Osteoblast (primary cell): ENCODE data around the gene CD1B. TPM values are rescaled to one million over a fixed set of nuclear protein-coding genes. Genes with fewer than 3 reads are reported as not detected.

ENCODE experiments used
- DNase-seq: peaks from one replicate; pipeline ENCODE4 v3.0.0; 2011; ENCODE audit warnings: low spot score, mixed read lengths; ENCODE audit not compliant: insufficient read length; ENCODE audit errors: missing footprints
- H2AFZ ChIP-seq: 2 replicates; pipeline ENCODE4 v1.6.0; 2011; ENCODE audit warnings: mild to moderate bottlenecking, low read length
- H3K27ac ChIP-seq: 2 replicates; pipeline ENCODE4 v1.5.1; 2011; ENCODE audit warnings: mild to moderate bottlenecking, low read depth, low read length, moderate library complexity
- H3K27me3 ChIP-seq: 2 replicates; pipeline ENCODE4 v1.6.0; 2012; ENCODE audit warnings: mild to moderate bottlenecking, control low read depth, inconsistent platforms, low read length, moderate library complexity; ENCODE audit not compliant: insufficient read depth
- H3K36me3 ChIP-seq: 2 replicates; pipeline ENCODE4 v1.5.1; 2011; ENCODE audit warnings: mild to moderate bottlenecking, low read length, control low read depth, moderate library complexity; ENCODE audit not compliant: insufficient read depth
- H3K4me1 ChIP-seq: 2 replicates; pipeline ENCODE4 v1.5.1; 2011; ENCODE audit warnings: mild to moderate bottlenecking, low read length, control low read depth, moderate library complexity; ENCODE audit not compliant: insufficient read depth
- H3K4me2 ChIP-seq: 2 replicates; pipeline ENCODE4 v1.6.0; 2011; ENCODE audit warnings: mild to moderate bottlenecking, low read length; ENCODE audit not compliant: insufficient read depth
- H3K4me3 ChIP-seq: fragments of 200-600 bp; sonication (generic); 3 replicates; pipeline ENCODE4 v1.5.1; 2012; ENCODE audit warnings: mild to moderate bottlenecking, low read length, inconsistent platforms; ENCODE audit not compliant: insufficient read depth
- H3K79me2 ChIP-seq: 2 replicates; pipeline ENCODE4 v1.6.0; 2012; ENCODE audit warnings: mild to moderate bottlenecking, low read length, control low read depth, inconsistent platforms; ENCODE audit not compliant: insufficient read depth
- H3K9me3 ChIP-seq: 2 replicates; pipeline ENCODE4 v1.5.1; 2011; ENCODE audit warnings: low read depth, low read length, control low read depth
- H4K20me1 ChIP-seq: 2 replicates; pipeline ENCODE4 v1.6.0; 2012; ENCODE audit warnings: mild to moderate bottlenecking, low read length, control low read depth; ENCODE audit not compliant: insufficient read depth
- CTCF ChIP-seq: IDR thresholded peaks from 2 replicates; pipeline ENCODE4 v1.5.1; 2011; ENCODE audit warnings: mild to moderate bottlenecking, low read depth, low read length, moderate library complexity; ENCODE audit errors: extremely low read depth
- total RNA-seq: library from RNA; depleted of rRNA; stranded (reverse); fragments of >200 nt; gene quantifications from 2 replicates; pipeline ENCODE4 v1.2.3, GENCODE V29; 2012

CD1B gene
- total RNA-seq, 1 donor = not detected

DNA sequence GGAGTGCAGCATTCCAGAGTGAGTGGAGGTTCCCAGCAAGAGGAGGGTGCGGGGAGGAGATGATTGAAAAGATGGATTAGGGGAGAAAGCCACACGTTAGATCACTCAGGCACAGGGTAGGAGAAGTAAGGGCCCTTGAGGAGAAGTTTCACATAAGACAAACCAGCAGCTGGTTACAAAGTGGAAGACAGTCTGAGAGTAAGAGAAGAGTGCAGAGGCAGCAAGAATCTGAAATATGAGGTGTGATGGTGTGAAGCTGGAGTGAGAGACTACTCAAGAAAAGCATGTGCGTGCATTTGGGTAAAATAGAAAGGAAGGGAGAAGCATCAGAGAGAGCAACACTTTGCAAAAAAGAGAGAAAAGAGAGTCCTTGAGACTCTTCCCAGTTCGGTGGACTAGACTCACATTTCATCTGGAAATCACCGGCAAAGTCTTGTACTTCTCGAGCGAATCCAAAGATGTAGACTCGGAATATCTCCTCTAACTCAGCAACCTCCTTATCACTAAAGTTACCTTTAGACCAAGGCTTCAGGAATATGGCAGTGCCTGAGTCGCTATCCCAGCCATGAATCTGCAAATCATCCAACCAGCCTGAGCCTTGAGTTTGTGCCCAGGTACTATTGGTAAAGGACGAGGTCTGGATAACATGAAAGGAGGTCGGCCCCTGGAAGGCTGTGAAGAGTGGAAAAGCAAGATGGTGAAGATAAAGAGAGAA lies 783 bp downstream of the CD1B start:
- Histone ChIP-seq H3K27me3 (no peaks in the 10 kb centered on the region), H3K36me3 (no peaks in the 10 kb centered on the region)

DNA sequence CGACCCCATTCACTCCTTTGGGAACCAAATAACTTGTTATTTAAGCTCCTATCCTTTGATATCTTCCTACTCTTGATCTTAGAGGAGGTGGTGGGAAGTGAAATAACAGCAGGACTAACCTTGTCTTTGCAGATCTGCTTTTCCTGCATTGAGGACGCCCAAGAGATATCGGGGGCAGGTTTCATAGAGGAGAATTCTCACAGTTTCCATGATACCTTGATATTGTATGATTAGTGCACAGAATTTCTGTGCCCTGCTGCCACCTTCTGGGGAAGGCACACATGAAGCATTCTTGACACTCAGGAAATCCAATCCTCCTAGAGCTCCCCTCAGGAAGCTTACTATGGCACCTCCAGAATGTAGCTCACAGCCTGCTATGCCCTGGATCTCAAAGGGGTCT lies 1.6 kb downstream of the CD1B start:
- no peak overlapping the region for H3K4me2 ChIP-seq
- H3K36me3 ChIP-seq = no peaks in the 10 kb centered on the region
- no peaks in the 10 kb centered on the region for H3K27me3 ChIP-seq
- H2AFZ ChIP-seq = no peak overlapping the region
- no peak overlapping the region for H3K27ac ChIP-seq
- no peaks in the 10 kb centered on the region for H3K9me3 ChIP-seq
- H4K20me1 ChIP-seq = no peaks in the 10 kb centered on the region
- no peak for TF ChIP-seq CTCF
- no peaks in the 10 kb centered on the region for H3K79me2 ChIP-seq
- no peaks in the 10 kb centered on the region for H3K4me1 ChIP-seq
- H3K4me3 ChIP-seq = no peak overlapping the region
- no peak for DNase-seq

More for the DNA sequence above, 783 bp downstream of the CD1B start:
- no peaks in the 10 kb centered on the region for H3K4me1 ChIP-seq
- no peak overlapping the region for H2AFZ ChIP-seq
- H3K27ac ChIP-seq = no peak overlapping the region
- H3K4me2 ChIP-seq = no peak overlapping the region
- H4K20me1 ChIP-seq = no peaks in the 10 kb centered on the region
- no peak for TF ChIP-seq CTCF
- no peak for DNase-seq
- no peaks in the 10 kb centered on the region for H3K9me3 ChIP-seq
- H3K79me2 ChIP-seq = no peaks in the 10 kb centered on the region
- no peak overlapping the region for H3K4me3 ChIP-seq

DNA sequence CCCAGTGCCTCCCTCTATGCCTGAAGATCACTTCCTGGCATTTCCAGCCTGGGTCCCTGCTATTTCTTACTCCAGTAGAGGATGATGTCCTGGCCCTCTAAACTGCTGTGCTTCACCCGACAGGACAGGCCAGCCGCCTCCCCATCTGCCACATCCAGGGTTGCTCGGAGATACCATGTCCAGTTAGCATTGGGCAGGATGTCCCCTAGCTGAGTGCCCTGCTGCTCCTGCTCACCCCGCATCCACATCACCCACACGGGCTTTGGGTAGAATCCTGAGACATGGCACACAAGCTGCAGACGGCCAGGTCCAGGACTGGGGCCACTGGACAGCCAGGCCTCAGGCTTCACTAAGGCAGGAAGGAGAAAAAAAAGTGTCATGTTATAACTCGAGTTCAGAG lies 2.0 kb downstream of the CD1B start:
- DNase-seq = no peak
- no peaks in the 10 kb centered on the region for H3K27me3 ChIP-seq
- no peak overlapping the region for H3K4me3 ChIP-seq
- H3K9me3 ChIP-seq = no peaks in the 10 kb centered on the region
- TF ChIP-seq CTCF = no peak
- no peak overlapping the region for H2AFZ ChIP-seq
- no peaks in the 10 kb centered on the region for H3K79me2 ChIP-seq
- no peaks in the 10 kb centered on the region for H3K36me3 ChIP-seq
- H3K4me2 ChIP-seq = no peak overlapping the region
- H3K27ac ChIP-seq = no peak overlapping the region
- H4K20me1 ChIP-seq = no peaks in the 10 kb centered on the region
- no peaks in the 10 kb centered on the region for H3K4me1 ChIP-seq

DNA sequence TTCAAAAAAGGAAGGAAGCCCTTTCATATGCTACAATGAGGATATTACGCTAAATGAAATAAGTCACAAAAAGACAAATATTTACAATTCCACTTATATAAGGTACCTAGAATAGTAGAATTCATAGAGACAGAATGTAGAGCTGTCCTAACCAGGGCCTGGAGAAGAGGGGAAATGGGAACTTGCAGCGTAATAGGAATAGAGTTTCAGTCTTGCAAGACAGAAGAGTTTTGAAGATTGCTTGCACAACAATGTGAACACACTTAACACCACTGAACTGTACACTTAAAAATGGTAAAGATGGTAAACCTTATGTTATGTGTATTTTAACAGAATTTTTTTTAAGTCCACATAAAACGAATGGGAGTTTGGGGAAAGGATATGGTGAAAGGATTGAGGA lies 2.9 kb downstream of the CD1B start:
- H3K27me3 ChIP-seq = no peaks in the 10 kb centered on the region
- H3K9me3 ChIP-seq = no peaks in the 10 kb centered on the region
- no peak overlapping the region for H3K4me3 ChIP-seq
- no peak for DNase-seq
- H3K4me2 ChIP-seq = no peak overlapping the region
- H2AFZ ChIP-seq = no peak overlapping the region
- no peaks in the 10 kb centered on the region for H4K20me1 ChIP-seq
- H3K27ac ChIP-seq = no peak overlapping the region
- TF ChIP-seq CTCF = no peak
- no peaks in the 10 kb centered on the region for H3K4me1 ChIP-seq
- no peaks in the 10 kb centered on the region for H3K36me3 ChIP-seq
- no peaks in the 10 kb centered on the region for H3K79me2 ChIP-seq
